Stimulated activated CD4-positive, alpha-beta T cell treated with anti-CD3 and anti-CD28 coated beads, Interleukin-4, amount 100 ng/mL, for 48 hours (primary cell): ENCODE measurements around the gene REXO1.

Experiments used
- DNase-seq, 2 donors: peaks; one replicate each; pipeline ENCODE4 v3.0.0-alpha.2; 2020; ENCODE audit warnings: low read depth in 2 of 2

Gene REXO1

GRCh38 chr19:1828279-1829238 lies 19.7 kb downstream of the REXO1 start:
- no peak for DNase-seq

- DNase-seq = no peak
These were observed 20.6 kb downstream of the REXO1 start for GRCh38 chr19:1827566-1828278.

GRCh38 chr19:1826557-1827521 lies 21.4 kb downstream of the REXO1 start:
- DNase-seq = no peak

- peak; percentile 74 to 76 for DNase-seq
These were observed 22.2 kb downstream of the REXO1 start for GRCh38 chr19:1825909-1826556.

- no peak for DNase-seq
These were observed 24.0 kb downstream of the REXO1 start for GRCh38 chr19:1824252-1824622.

GRCh38 chr19:1823539-1824251 lies 24.6 kb downstream of the REXO1 start:
- no peak for DNase-seq

GRCh38 chr19:1823020-1823419 lies 25.3 kb downstream of the REXO1 start:
- no peak for DNase-seq

GRCh38 chr19:1822210-1822609 lies 26.1 kb downstream of the REXO1 start:
- no peak for DNase-seq

- DNase-seq = no peak
These were observed 28.7 kb downstream of the REXO1 start for GRCh38 chr19:1819341-1820255.

- DNase-seq = no peak
These were observed 29.6 kb downstream of the REXO1 start for GRCh38 chr19:1818549-1819195.

- no peak for DNase-seq
These were observed 30.6 kb downstream of the REXO1 start for GRCh38 chr19:1817553-1818179.

- DNase-seq = no peak
These were observed 31.6 kb downstream of the REXO1 start for GRCh38 chr19:1816530-1817298.

- no peak for DNase-seq
These were observed 32.4 kb downstream of the REXO1 start for GRCh38 chr19:1815605-1816529.

- DNase-seq = no peak
These were observed 33.3 kb downstream of the REXO1 start for GRCh38 chr19:1814833-1815604.

GRCh38 chr19:1814391-1814790 lies 33.9 kb downstream of the REXO1 start:
- no peak for DNase-seq
